Erythroblast (primary cell): Measurements from ENCODE around the gene DMP1.

ENCODE experiments used
- DNase-seq, 2 experiments: peaks; one replicate each; lab custom pipeline; 2025; lab: John Stamatoyannopoulos, UW
- GATA1 ChIP-seq: IDR thresholded peaks from 2 replicates; pipeline ENCODE4 v1.6.1; 2011; ENCODE audit warnings: low read depth, mild to moderate bottlenecking, control low read depth, low read length, moderate library complexity
- POLR2A ChIP-seq: IDR thresholded peaks from 2 replicates; pipeline ENCODE4 v1.6.1; 2011; ENCODE audit warnings: mild to moderate bottlenecking, low read length

DMP1 gene

GRCh38 chr4:87704001-87704400 is 53.9 kb downstream of the DMP1 start:
- TF ChIP-seq GATA1 (no peak), POLR2A (no peak)
- DNase-seq, result no peak

- TF ChIP-seq GATA1 (no peak), POLR2A (no peak)
- no peak for DNase-seq
These were observed 57.3 kb downstream of the DMP1 start for GRCh38 chr4:87707279-87707918.
